Neural cell (in vitro differentiated cells): ENCODE data around the gene HEBP2. TPM values are rescaled to one million over a fixed set of nuclear protein-coding genes. Genes with fewer than 3 reads are reported as not detected.

Experiments used
- H2AFZ ChIP-seq: fragments of 200-600, 300-800 bp; sonication (generic), shearing (Covaris generic); 2 replicates; pipeline ENCODE4 v1.6.0; 2014; ENCODE audit warnings: low read depth, mild to moderate bottlenecking, antibody characterized with exemption, low read length, moderate library complexity
- H3F3A ChIP-seq: fragments of 200-600 bp; shearing (Covaris generic); 2 replicates; pipeline ENCODE4 v1.6.1; 2016; ENCODE audit warnings: mild to moderate bottlenecking, moderate library complexity, mixed read lengths, antibody characterized with exemption, low read length; ENCODE audit not compliant: insufficient read depth, poor library complexity, severe bottlenecking
- H3K27ac ChIP-seq: fragments of 200-600, 300-800 bp; sonication (generic), shearing (Covaris generic); 2 replicates; pipeline ENCODE4 v1.5.1; 2014; ENCODE audit warnings: mild to moderate bottlenecking, low read length, moderate library complexity
- H3K27me3 ChIP-seq: fragments of 300-800, 200-600 bp; sonication (generic), shearing (Covaris generic); 2 replicates; pipeline ENCODE4 v1.6.0; 2014; ENCODE audit warnings: mild to moderate bottlenecking, low read depth, low read length, moderate library complexity; ENCODE audit not compliant: insufficient read depth
- H3K36me3 ChIP-seq: fragments of 300-800, 200-600 bp; sonication (generic), shearing (Covaris generic); 2 replicates; pipeline ENCODE4 v1.5.1; 2014; ENCODE audit warnings: mild to moderate bottlenecking, antibody characterized with exemption, low read length, moderate library complexity; ENCODE audit not compliant: insufficient read depth
- H3K4me2 ChIP-seq: fragments of 300-800, 200-600 bp; sonication (generic), shearing (Covaris generic); 2 replicates; pipeline ENCODE4 v1.6.0; 2014; ENCODE audit warnings: mild to moderate bottlenecking, low read length
- H3K4me3 ChIP-seq: fragments of 300-800, 200-600 bp; sonication (generic), shearing (Covaris generic); 2 replicates; pipeline ENCODE4 v1.5.1; 2014; ENCODE audit warnings: mild to moderate bottlenecking, low read length, moderate library complexity
- H3K79me2 ChIP-seq: fragments of 200-600 bp; shearing (Covaris generic); replicated peaks from 2 replicates; pipeline ENCODE4 v1.6.0; 2014; ENCODE audit warnings: mild to moderate bottlenecking, low read length, moderate library complexity; ENCODE audit not compliant: insufficient read depth
- H3K9ac ChIP-seq: fragments of 300-800, 200-600 bp; sonication (generic), shearing (Covaris generic); 2 replicates; pipeline ENCODE4 v1.6.1; 2016; ENCODE audit warnings: mild to moderate bottlenecking, low read length, mixed read lengths
- H3K9me2 ChIP-seq: fragments of 200-600 bp; shearing (Covaris generic); 2 replicates; pipeline ENCODE4 v1.6.1; 2016; ENCODE audit warnings: mild to moderate bottlenecking, low read length, mixed read lengths; ENCODE audit not compliant: insufficient read depth
- H3K9me3 ChIP-seq: fragments of 200-600, 300-800 bp; sonication (generic), shearing (Covaris generic); 2 replicates; pipeline ENCODE4 v1.6.1; 2016; ENCODE audit warnings: mild to moderate bottlenecking, mixed run types, low read length, moderate library complexity, mixed read lengths
- H4K20me1 ChIP-seq: fragments of 200-600 bp; shearing (Covaris generic); 2 replicates; pipeline ENCODE4 v1.6.1; 2016; ENCODE audit warnings: mild to moderate bottlenecking, mixed run types; ENCODE audit not compliant: insufficient read depth
- CTCF ChIP-seq: fragments of 450-650 bp; IDR thresholded peaks from 2 replicates; pipeline ENCODE4 v1.5.1; 2014; ENCODE audit warnings: antibody characterized with exemption, mild to moderate bottlenecking, moderate library complexity; ENCODE audit not compliant: poor library complexity, severe bottlenecking
- EP300 ChIP-seq: fragments of 450-650 bp; conservative IDR thresholded peaks from 2 replicates; pipeline ENCODE4 v1.6.1; 2014; ENCODE audit warnings: antibody characterized with exemption, mild to moderate bottlenecking, moderate library complexity; ENCODE audit not compliant: poor library complexity, severe bottlenecking
- EZH2 ChIP-seq: fragments of 200-600, 300-800 bp; shearing (Covaris generic), sonication (generic); IDR thresholded peaks from 2 replicates; pipeline ENCODE4 v1.6.1; 2014; ENCODE audit warnings: antibody characterized with exemption, low read length, borderline replicate concordance, mild to moderate bottlenecking; ENCODE audit not compliant: insufficient read depth, poor library complexity, severe bottlenecking
- MXI1 ChIP-seq: fragments of 450-650 bp; conservative IDR thresholded peaks from 2 replicates; pipeline ENCODE4 v1.6.1; 2014; ENCODE audit warnings: antibody characterized with exemption, mild to moderate bottlenecking; ENCODE audit not compliant: poor library complexity, severe bottlenecking
- POLR2AphosphoS5 ChIP-seq: IDR thresholded peaks from 2 replicates; pipeline ENCODE4 v1.6.1; 2012
- RAD21 ChIP-seq: fragments of 450-650 bp; conservative IDR thresholded peaks from 2 replicates; pipeline ENCODE4 v1.6.1; 2014; ENCODE audit warnings: antibody characterized with exemption, mild to moderate bottlenecking, moderate library complexity
- SMC3 ChIP-seq: fragments of 450-650 bp; conservative IDR thresholded peaks from 2 replicates; pipeline ENCODE4 v1.6.1; 2014; ENCODE audit warnings: antibody characterized with exemption, mild to moderate bottlenecking, moderate library complexity; ENCODE audit not compliant: poor library complexity
- TAF1 ChIP-seq: IDR thresholded peaks from 2 replicates; pipeline ENCODE4 v1.6.1; 2012; ENCODE audit warnings: low read depth
- polyA plus RNA-seq: library from polyadenylated mRNA; depleted of rRNA; stranded (reverse); fragments of >200 nt; gene quantifications from 2 replicates; pipeline ENCODE4 v1.2.3, GENCODE V29; 2014
- TF ChIP-seq, protein P1 (sequence below): IDR thresholded peaks from 2 replicates; pipeline ENCODE4 v1.6.1; 2012; ENCODE audit warnings: borderline replicate concordance

Gene HEBP2
- polyA plus RNA-seq, 1 donor from 2014 or later = 3.0 TPM

- H3K79me2 ChIP-seq = no peaks in the 10 kb centered on the region
- no peak overlapping the region for H3K27ac ChIP-seq
- no peaks in the 10 kb centered on the region for H3K9me2 ChIP-seq
- no peak overlapping the region for H3K4me3 ChIP-seq
- no peak overlapping the region for H3K4me2 ChIP-seq
- no peak overlapping the region for H3K9ac ChIP-seq
- H3K9me3 ChIP-seq = no peaks in the 10 kb centered on the region
- H4K20me1 ChIP-seq = no peaks in the 10 kb centered on the region
- H3K36me3 ChIP-seq = no peaks in the 10 kb centered on the region
- no peaks in the 10 kb centered on the region for H3K27me3 ChIP-seq
- no peaks in the 10 kb centered on the region for H3F3A ChIP-seq
- no peak overlapping the region for H2AFZ ChIP-seq
- TF ChIP-seq EZH2 (no peak), EP300 (no peak), SMC3 (no peak), RAD21 (no peak), TAF1 (no peak), MXI1 (no peak), CTCF (no peak), POLR2AphosphoS5 (no peak)
- TF ChIP-seq, protein P1, sequence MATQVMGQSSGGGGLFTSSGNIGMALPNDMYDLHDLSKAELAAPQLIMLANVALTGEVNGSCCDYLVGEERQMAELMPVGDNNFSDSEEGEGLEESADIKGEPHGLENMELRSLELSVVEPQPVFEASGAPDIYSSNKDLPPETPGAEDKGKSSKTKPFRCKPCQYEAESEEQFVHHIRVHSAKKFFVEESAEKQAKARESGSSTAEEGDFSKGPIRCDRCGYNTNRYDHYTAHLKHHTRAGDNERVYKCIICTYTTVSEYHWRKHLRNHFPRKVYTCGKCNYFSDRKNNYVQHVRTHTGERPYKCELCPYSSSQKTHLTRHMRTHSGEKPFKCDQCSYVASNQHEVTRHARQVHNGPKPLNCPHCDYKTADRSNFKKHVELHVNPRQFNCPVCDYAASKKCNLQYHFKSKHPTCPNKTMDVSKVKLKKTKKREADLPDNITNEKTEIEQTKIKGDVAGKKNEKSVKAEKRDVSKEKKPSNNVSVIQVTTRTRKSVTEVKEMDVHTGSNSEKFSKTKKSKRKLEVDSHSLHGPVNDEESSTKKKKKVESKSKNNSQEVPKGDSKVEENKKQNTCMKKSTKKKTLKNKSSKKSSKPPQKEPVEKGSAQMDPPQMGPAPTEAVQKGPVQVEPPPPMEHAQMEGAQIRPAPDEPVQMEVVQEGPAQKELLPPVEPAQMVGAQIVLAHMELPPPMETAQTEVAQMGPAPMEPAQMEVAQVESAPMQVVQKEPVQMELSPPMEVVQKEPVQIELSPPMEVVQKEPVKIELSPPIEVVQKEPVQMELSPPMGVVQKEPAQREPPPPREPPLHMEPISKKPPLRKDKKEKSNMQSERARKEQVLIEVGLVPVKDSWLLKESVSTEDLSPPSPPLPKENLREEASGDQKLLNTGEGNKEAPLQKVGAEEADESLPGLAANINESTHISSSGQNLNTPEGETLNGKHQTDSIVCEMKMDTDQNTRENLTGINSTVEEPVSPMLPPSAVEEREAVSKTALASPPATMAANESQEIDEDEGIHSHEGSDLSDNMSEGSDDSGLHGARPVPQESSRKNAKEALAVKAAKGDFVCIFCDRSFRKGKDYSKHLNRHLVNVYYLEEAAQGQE = no peak
Observed at GRCh38 chr6:138416206-138416605, 12.2 kb downstream of the HEBP2 start.

- H4K20me1 ChIP-seq = no peaks in the 10 kb centered on the region
- H3K27me3 ChIP-seq = no peaks in the 10 kb centered on the region
- no peaks in the 10 kb centered on the region for H3K79me2 ChIP-seq
- H3K9me2 ChIP-seq = no peaks in the 10 kb centered on the region
- H2AFZ ChIP-seq = no peak overlapping the region
- H3K9me3 ChIP-seq = no peaks in the 10 kb centered on the region
- H3K36me3 ChIP-seq = no peaks in the 10 kb centered on the region
- TF ChIP-seq EZH2 (no peak), TAF1 (no peak), EP300 (no peak), CTCF (no peak), POLR2AphosphoS5 (no peak), RAD21 (no peak)
- TF ChIP-seq, protein P1 = no peak
- no peak overlapping the region for H3K9ac ChIP-seq
- H3K27ac ChIP-seq = no peak overlapping the region
- no peak overlapping the region for H3K4me3 ChIP-seq
- H3K4me2 ChIP-seq = no peak overlapping the region
- H3F3A ChIP-seq = no peaks in the 10 kb centered on the region
Observed at GRCh38 chr6:138417493-138418117, 13.6 kb downstream of the HEBP2 start.
